ENCODE measurements around the gene C5orf34.
"Not testable (repeated sequence)": the region's sequence is repeated elsewhere in the genome, so short reads cannot be mapped to it uniquely, and the experiment has no call there.

The C5orf34 gene

DNA sequence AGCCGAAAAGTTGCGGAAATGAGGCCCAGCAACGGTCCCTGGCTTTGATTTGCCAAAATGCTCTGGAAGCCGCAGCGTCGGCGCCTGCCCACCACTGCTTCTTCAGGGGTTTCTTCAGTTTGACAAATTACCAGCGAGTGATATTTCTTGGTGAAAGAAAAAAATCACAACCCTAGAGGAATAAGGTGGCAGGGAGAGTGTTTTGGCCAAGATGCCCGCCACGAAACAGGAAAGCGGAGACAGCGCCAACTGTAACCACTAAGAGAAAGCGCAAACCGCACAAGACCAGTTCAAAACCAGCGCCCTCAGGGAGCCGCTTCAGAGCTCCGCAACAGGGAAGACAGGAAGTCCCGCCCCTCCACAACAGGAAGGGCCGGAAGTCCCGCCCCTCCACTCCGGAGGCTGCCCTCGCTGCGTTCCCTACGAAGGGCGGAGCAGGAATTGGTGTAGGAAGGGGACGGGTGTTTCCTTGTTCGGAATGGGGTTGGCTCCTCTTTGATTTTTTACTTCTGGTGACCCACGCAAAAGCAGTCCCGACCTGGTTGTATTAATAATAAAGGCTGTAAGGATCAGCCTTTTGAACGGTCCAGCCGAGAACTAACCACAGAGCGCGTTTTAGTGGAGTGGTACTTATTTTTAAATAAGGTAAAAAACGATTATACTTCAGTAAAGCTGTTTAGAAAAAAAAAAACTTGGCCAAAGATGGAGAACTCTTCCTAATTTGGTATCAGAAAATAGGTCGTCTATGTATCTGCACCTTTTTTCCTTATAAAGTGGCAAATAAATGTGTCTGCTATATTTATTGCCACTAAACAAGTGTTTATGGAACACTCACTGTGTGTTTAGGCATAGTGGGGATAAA, at the start of gene C5orf34:
TSS of gene C5orf34 (minus strand) at position 333 of the 862 bp plus-strand sequence. CDS start 5,809 bp downstream, outside the sequence.
- peak; percentile 81 to 91 (median 83) for DNase-seq (ENCODE audit: low read depth in 2 of 3, low spot score in 2 of 3)

- no peak for DNase-seq (ENCODE audit: low read depth in 2 of 3, low spot score in 2 of 3)
These were observed 49.4 kb upstream of the C5orf34 start for GRCh38 chr5:43564289-43564850.

- DNase-seq (ENCODE audit: low read depth in 2 of 3, low spot score in 2 of 3): no peak
These were observed 48.4 kb upstream of the C5orf34 start for GRCh38 chr5:43563321-43563720.

DNA sequence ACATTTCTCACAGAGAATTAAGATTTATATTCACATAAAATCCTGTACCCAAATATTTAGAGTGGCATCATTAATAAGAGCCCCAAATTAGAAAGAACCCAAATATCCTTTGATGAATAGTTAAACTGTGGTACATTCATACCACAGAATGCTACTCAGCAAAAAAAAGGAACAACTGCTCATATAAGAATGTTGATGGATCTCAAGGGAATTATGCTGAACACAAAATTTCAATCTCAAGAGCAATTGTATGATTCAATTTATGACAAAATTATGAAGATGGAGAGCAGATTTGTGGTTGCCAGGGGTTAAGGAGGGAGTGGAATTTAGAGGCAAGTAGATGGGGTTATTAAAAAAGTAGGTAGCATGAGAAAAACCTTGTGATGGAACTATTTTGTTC, 46.4 kb upstream of the C5orf34 start:
- DNase-seq (ENCODE audit: low read depth in 2 of 3, low spot score in 2 of 3): no peak

DNA sequence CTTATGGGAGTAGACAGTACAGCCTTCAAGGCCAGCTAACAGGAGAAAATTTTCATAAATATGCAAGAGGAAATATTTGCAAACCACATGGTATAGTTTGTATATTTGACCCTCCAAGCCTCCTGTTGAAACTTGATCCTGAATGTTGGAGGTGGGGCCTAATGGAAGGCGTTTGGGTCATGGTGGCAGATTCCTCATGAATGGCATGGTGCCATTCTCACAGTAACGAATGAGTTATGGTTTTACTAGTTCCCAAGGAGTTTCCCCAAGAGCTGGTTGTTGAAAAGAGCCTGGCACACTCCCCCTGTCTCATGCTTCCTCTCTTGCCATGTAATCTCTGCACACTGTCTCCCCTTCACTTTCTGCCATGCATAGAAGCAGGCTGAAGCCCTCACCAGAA, 45.2 kb upstream of the C5orf34 start:
- DNase-seq (ENCODE audit: low read depth in 2 of 3, low spot score in 2 of 3): no peak

- DNase-seq (ENCODE audit: low read depth in 2 of 3, low spot score in 2 of 3): peak; percentile 56 to 70 (median 69)
These were observed 42.1 kb upstream of the C5orf34 start, which contains the start of gene PAIP1 for GRCh38 chr5:43556857-43557542. Gene PAIP1, minus strand, starts transcription at chr5:43557077. Its CDS starts 231 bp downstream, at chr5:43556846.

GRCh38 chr5:43556607-43556856, 41.6 kb upstream of the C5orf34 start:
- not testable (repeated sequence) for DNase-seq (ENCODE audit: low read depth in 2 of 3, low spot score in 2 of 3)

- DNase-seq (ENCODE audit: low read depth in 2 of 3, low spot score in 2 of 3): peak in 2 of 3 experiments; percentile 22 to 25
These were observed 41.1 kb upstream of the C5orf34 start for GRCh38 chr5:43555895-43556606.

DNA sequence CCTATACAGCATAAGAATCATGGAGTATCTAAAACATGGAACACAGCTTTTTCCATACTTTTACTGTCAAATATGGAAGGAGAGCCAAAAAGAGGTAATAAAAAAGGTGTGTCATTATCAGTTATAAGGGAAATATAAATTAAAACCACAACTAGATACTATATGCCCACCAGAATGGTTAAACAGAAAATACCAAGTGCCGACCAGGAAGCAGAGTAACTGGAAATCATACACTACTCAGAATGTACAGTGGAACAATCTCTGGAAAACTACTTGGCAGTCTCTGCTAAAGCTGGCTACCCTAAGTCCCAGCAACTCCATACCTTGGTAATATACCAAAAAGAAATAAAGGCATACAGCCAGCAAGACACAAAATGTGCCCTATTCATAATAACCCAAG, 39.5 kb upstream of the C5orf34 start:
- no peak for DNase-seq (ENCODE audit: low read depth in 2 of 3, low spot score in 2 of 3)

- no peak for DNase-seq (ENCODE audit: low read depth in 2 of 3, low spot score in 2 of 3)
These were observed 38.4 kb upstream of the C5orf34 start for GRCh38 chr5:43553381-43553780.

DNA sequence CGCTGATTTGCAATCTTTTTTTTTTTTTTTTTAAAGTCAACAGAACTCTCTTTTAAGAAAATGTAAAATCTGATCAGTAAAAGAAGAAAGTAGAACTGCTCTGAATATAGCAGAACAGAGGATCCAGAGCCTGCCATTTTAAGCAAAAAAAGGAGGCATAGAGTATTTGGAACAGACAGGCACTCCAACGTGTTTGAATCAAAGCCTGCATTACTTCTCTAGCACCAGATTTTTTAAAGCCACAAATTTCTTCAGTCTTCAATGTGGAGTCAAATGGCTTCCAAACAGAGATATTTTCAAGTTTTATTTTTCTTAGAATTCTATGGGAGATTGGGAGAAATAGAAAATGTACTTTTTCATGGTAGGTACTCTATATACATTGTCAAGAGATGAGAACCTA, 36.8 kb upstream of the C5orf34 start:
- no peak for DNase-seq (ENCODE audit: low read depth in 2 of 3, low spot score in 2 of 3)

GRCh38 chr5:43549272-43549671, 34.3 kb upstream of the C5orf34 start:
- not testable (repeated sequence) for DNase-seq (ENCODE audit: low read depth in 2 of 3, low spot score in 2 of 3)

GRCh38 chr5:43548358-43548757, 33.4 kb upstream of the C5orf34 start:
- DNase-seq (ENCODE audit: low read depth in 2 of 3, low spot score in 2 of 3): no peak

DNA sequence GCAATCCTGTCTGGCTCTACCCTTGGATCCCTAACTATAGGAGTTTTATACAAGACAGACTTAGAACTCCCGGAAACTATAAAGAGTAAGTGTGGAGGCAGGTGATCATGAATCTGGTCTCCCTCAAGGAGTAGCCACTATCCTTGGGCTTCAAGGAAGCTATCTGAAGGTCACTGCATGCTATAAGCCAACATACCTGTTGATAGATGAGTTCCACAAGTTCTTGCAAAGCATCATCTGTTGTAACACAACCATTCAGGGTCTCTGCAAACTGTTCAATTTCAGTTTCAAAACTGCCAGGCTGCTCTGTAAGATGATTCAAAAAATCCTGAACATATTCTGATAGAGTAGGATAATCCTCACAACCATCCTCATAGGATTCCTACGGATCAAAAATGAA, 32.6 kb upstream of the C5orf34 start:
- no peak for DNase-seq (ENCODE audit: low read depth in 2 of 3, low spot score in 2 of 3)

- DNase-seq (ENCODE audit: low read depth in 2 of 3, low spot score in 2 of 3): no peak
These were observed 28.5 kb upstream of the C5orf34 start for GRCh38 chr5:43543434-43543833.

DNA sequence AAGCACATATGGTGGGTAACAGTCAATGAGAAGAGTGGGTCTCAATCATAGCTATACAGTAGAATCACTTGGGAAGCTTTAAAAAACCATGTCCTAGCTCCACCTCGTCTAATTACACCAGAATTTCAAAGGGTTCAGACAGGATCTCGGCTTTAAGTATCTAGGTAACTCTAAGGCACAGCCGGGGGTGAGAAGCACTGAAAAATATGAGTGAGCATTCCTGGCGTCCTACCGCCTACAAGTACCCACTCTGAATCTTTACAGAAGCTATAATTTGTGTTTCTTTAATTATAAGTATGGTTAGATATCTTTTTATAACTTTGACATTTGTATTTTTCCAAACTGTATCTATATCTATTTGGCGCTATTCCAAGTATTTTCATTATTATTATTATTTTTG, 25.8 kb upstream of the C5orf34 start:
- DNase-seq (ENCODE audit: low read depth in 2 of 3, low spot score in 2 of 3): no peak

DNA sequence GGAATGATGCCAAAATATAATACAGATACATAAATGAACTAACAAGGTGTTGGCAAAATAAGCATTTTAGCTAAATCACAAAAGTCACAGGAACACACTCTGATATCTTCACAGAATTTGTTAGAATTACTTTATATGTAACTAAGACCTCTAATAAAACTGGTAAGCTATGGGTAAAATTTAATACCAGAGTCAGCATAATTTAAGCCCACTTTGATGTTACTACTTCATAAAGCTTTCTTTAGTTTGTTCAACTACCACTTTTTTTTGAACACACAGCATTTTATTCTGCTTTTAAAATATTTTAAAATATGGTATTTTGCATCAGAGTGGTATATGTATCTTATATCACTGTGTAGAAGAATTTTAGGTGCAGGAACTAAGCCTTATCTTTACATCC, 22.0 kb upstream of the C5orf34 start:
- DNase-seq (ENCODE audit: low read depth in 2 of 3, low spot score in 2 of 3): no peak

- DNase-seq (ENCODE audit: low read depth in 2 of 3, low spot score in 2 of 3): no peak
These were observed 18.7 kb upstream of the C5orf34 start for GRCh38 chr5:43533646-43534045.

GRCh38 chr5:43530648-43531047, 15.7 kb upstream of the C5orf34 start:
- DNase-seq (ENCODE audit: low read depth in 2 of 3, low spot score in 2 of 3): no peak

DNA sequence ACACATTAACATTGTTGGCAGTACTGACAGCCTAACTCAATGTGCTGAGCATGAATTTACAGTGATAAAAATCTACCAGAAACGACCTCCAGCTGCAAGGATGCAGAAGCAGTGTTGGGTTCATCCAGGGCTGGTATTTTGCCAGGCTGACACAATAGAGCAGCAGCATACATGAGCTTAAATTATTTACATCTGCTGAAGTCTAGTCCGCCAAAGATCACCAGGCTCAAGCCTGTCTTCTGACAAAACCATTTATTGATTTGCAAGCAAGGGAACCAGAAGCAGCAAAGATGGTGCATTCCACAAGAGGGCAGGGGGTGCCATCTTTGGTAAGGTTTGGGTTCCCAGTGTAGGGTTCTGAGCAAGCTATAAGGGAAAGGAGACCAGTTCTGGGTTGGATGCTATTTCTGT, 8.7 kb upstream of the C5orf34 start:
- DNase-seq (ENCODE audit: low read depth in 2 of 3, low spot score in 2 of 3): no peak

GRCh38 chr5:43520615-43521014, 5.7 kb upstream of the C5orf34 start:
- DNase-seq (ENCODE audit: low read depth in 2 of 3, low spot score in 2 of 3): no peak

DNA sequence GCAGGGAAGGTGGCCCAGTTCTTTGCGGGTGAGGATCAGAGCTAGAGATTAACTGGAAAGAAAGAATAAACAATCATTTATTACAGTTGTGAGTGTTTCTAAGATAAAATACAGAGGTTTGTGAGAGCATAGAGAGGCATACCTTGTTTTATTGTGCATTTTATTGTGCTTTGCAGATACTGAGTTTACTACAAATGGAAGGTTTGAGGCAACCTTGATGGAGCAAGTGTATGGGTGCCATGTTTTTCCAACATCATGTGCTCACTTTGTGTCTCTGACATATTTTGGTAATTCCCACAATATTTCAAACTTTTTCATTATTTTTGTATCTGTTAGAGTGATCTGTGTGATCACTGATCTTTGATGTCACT, 715 bp upstream of the C5orf34 start:
- no peak for DNase-seq (ENCODE audit: low read depth in 2 of 3, low spot score in 2 of 3)
